Thyroid gland (tissue), 4 donors: Measurements from ENCODE around the gene KLHDC10.

Experiments used
- POLR2A ChIP-seq, 2 donors: fragments of 450-650 bp; IDR thresholded peaks; one replicate each; pipeline ENCODE4 v1.6.1; 2017; ENCODE audit warnings: antibody characterized with exemption in 2 of 2, mild to moderate bottlenecking in 2 of 2, moderate library complexity in 1 of 2
- TF ChIP-seq, protein P1 (sequence below), 6 experiments: fragments of 200-600 bp in 3 of 6; fragments of 450-650 bp in 3 of 6; sonication (generic) in 3 of 6; IDR thresholded peaks; one replicate each; pipeline ENCODE4 v1.5.1; 2016 to 2019; ENCODE audit warnings: antibody characterized with exemption in 6 of 6, mild to moderate bottlenecking in 2 of 6, inconsistent platforms in 1 of 6, moderate library complexity in 1 of 6

DNA sequence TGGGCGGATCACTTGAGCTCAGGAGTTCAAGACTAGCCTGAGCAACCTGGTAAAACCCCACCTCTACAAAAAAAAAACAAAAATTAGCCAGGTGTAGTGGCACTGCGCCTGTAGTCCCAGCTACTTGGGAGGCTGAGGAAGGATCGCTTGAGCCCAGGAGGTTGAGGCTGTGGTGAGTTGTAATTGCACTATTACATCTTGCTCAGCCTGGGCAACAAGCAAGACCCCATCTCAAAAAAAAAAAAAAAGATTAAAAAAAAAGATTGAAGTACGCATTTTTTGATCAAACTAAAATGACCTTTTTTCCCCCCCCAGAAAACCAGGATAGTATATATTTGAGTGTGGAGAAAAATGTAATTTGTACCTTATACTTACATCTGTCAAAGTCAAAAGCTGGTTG, 29.8 kb upstream of the KLHDC10 start:
- TF ChIP-seq, protein P1, sequence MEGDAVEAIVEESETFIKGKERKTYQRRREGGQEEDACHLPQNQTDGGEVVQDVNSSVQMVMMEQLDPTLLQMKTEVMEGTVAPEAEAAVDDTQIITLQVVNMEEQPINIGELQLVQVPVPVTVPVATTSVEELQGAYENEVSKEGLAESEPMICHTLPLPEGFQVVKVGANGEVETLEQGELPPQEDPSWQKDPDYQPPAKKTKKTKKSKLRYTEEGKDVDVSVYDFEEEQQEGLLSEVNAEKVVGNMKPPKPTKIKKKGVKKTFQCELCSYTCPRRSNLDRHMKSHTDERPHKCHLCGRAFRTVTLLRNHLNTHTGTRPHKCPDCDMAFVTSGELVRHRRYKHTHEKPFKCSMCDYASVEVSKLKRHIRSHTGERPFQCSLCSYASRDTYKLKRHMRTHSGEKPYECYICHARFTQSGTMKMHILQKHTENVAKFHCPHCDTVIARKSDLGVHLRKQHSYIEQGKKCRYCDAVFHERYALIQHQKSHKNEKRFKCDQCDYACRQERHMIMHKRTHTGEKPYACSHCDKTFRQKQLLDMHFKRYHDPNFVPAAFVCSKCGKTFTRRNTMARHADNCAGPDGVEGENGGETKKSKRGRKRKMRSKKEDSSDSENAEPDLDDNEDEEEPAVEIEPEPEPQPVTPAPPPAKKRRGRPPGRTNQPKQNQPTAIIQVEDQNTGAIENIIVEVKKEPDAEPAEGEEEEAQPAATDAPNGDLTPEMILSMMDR (IDR thresholded peaks at IDR 0.05) = no peak
- TF ChIP-seq POLR2A (IDR thresholded peaks at IDR 0.05) = no peak
